CD4-positive, alpha-beta T cell (primary cell): ENCODE results near the gene MAPKAPK3. TPM values are rescaled to one million over a fixed set of nuclear protein-coding genes. Genes with fewer than 3 reads are reported as not detected.

ENCODE experiments used
- ATAC-seq: fragments of 200-7000 bp; cut with Tn5 transposase; one replicate; pipeline ENCODE4 v1.10.0; 2022; ENCODE audit warnings: mild to moderate bottlenecking; ENCODE audit not compliant: poor library complexity
- CTCF ChIA-PET: fragments of 350-600 bp; sonication (Branson Sonifier 250); formaldehyde crosslinking; loops from one replicate; lab custom pipeline; 2021; ENCODE audit warnings: antibody characterized with exemption, inconsistent platforms; lab: Charles Lee
- POLR2A ChIA-PET: fragments of 350-600 bp; sonication (Branson Sonifier 250); formaldehyde crosslinking; loops from one replicate; lab custom pipeline; 2021; ENCODE audit warnings: antibody characterized with exemption, inconsistent platforms; lab: Charles Lee
- DNase-seq, 14 experiments: peaks; one replicate each; pipeline ENCODE4 v3.0.0-alpha.2; 2013 to 2020; ENCODE audit warnings: mixed read lengths in 2 of 14
- H3K27ac ChIP-seq, 2 donors: one replicate each; pipeline versions ENCODE4 v1.5.1 to v1.7.0; 2013; ENCODE audit warnings: low read length in 2 of 2, low read depth in 1 of 2, mild to moderate bottlenecking in 1 of 2
- H3K27me3 ChIP-seq, 2 experiments: 1 replicate in 1 of 2; 2 replicates in 1 of 2; pipeline versions ENCODE4 v1.6.1 to v1.7.0; 2013; ENCODE audit warnings: low read length in 2 of 2, control low read depth in 1 of 2, mild to moderate bottlenecking in 1 of 2, moderate library complexity in 1 of 2; ENCODE audit not compliant: insufficient read depth in 2 of 2, control insufficient read depth in 1 of 2
- H3K36me3 ChIP-seq: one replicate; pipeline ENCODE4 v1.6.1; 2013; ENCODE audit warnings: low read length, control low read depth; ENCODE audit not compliant: insufficient read depth
- H3K4me1 ChIP-seq: one replicate; pipeline ENCODE4 v1.6.1; 2013; ENCODE audit warnings: low read length, control low read depth; ENCODE audit not compliant: insufficient read depth
- H3K4me3 ChIP-seq: one replicate; pipeline ENCODE4 v1.5.1; 2013; ENCODE audit warnings: mild to moderate bottlenecking, low read length, moderate library complexity
- H3K9me3 ChIP-seq, 2 experiments: 1 replicate in 1 of 2; 2 replicates in 1 of 2; pipeline versions ENCODE4 v1.6.1 to v1.7.0; 2013; ENCODE audit warnings: low read length in 2 of 2, mild to moderate bottlenecking in 2 of 2, control low read depth in 1 of 2, moderate library complexity in 1 of 2; ENCODE audit not compliant: control insufficient read depth in 1 of 2, insufficient read depth in 1 of 2
- H3K27ac Mint-ChIP-seq: one replicate; pipeline ENCODE4 v1.8.0; 2020; ENCODE audit warnings: mixed read lengths
- H3K27me3 Mint-ChIP-seq: one replicate; pipeline ENCODE4 v1.8.0; 2021; ENCODE audit warnings: mixed read lengths
- H3K36me3 Mint-ChIP-seq: one replicate; pipeline ENCODE4 v1.8.0; 2021; ENCODE audit warnings: low read depth, mixed read lengths
- H3K4me1 Mint-ChIP-seq: one replicate; pipeline ENCODE4 v1.8.0; 2021; ENCODE audit warnings: low read depth, mixed read lengths
- H3K4me3 Mint-ChIP-seq: one replicate; pipeline ENCODE4 v1.8.0; 2020; ENCODE audit warnings: mild to moderate bottlenecking, mixed read lengths
- H3K9me3 Mint-ChIP-seq: one replicate; pipeline ENCODE4 v1.8.0; 2020; ENCODE audit warnings: mixed read lengths
- CTCF ChIP-seq: fragments of 200-600 bp; IDR thresholded peaks from one replicate; pipeline ENCODE4 v1.8.0; 2022; ENCODE audit warnings: antibody characterized with exemption, mild to moderate bottlenecking
- intact Hi-C, 2 experiments: fragments of 100-400 bp; cut with DNase I in 1 of 2; cut with micrococcal nuclease in 1 of 2; formaldehyde crosslinking; loops; one replicate each; pipeline versions ENCODE4 v1.15.1 to v1.9.0; 2023 to 2025; cut with DNase I, micrococcal nuclease
- total RNA-seq, 174 experiments: library from RNA in 2 of 174; stranded (reverse) in 2 of 174; gene quantifications; one replicate each; pipeline ENCODE4 v1.2.3 and lab custom pipeline; 2021 to 2026

MAPKAPK3 gene
- total RNA-seq, 2 experiments from 2014 or later: 16.4 to 16.6 TPM

GRCh38 chr3:50603261-50604109, 13.5 kb upstream of the MAPKAPK3 start:
- peaks cover 49% of the 10 kb centered on the region for H3K36me3 Mint-ChIP-seq
- Histone ChIP-seq H3K27me3 (no peaks in the 10 kb centered on the region), H3K4me3 (no peak overlapping the region), H3K9me3 (no peaks in the 10 kb centered on the region), H3K27ac (peak overlapping the region; percentile 73 to 86), H3K36me3 (peaks cover 59% of the 10 kb centered on the region), H3K4me1 (peaks cover 100% of the 10 kb centered on the region)
- no peak for DNase-seq
- peaks cover 87% of the 10 kb centered on the region for H3K4me1 Mint-ChIP-seq
- H3K9me3 Mint-ChIP-seq: no peaks in the 10 kb centered on the region
- H3K27ac Mint-ChIP-seq: peak overlapping the region; percentile 93
- intact Hi-C loops: no loop called here
- no peak for ATAC-seq
- TF ChIP-seq CTCF: no peak
- POLR2A ChIA-PET: interaction anchor here (1.1 to 20.8 kb wide), 4 partner anchors 7 to 31 kb away, joined by 3 to 446 read pairs (median 61); partner anchors contain the start of genes C3orf18, CISH and HEMK1
- CTCF ChIA-PET: interaction anchor here (1.7 kb wide), 1 partner anchor 34 kb away, joined by 3 read pairs; the partner anchor contains the start of gene HEMK1
- peak overlapping the region; percentile 27 for H3K4me3 Mint-ChIP-seq
- H3K27me3 Mint-ChIP-seq: no peaks in the 10 kb centered on the region

GRCh38 chr3:50604110-50604621, 12.8 kb upstream of the MAPKAPK3 start:
- no peak overlapping the region for H3K4me3 ChIP-seq
- CTCF ChIA-PET: interaction anchor here (1.7 kb wide), 1 partner anchor 34 kb away, joined by 3 read pairs; the partner anchor contains the start of gene HEMK1
- TF ChIP-seq CTCF: no peak
- peaks cover 66% of the 10 kb centered on the region for H3K36me3 ChIP-seq
- H3K36me3 Mint-ChIP-seq: peaks cover 56% of the 10 kb centered on the region
- H3K4me1 Mint-ChIP-seq: peaks cover 94% of the 10 kb centered on the region
- peak overlapping the region; percentile 93 for H3K27ac Mint-ChIP-seq
- peak overlapping the region; percentile 27 for H3K4me3 Mint-ChIP-seq
- POLR2A ChIA-PET: interaction anchor here (1.1 to 20.8 kb wide), 4 partner anchors 12 to 32 kb away, joined by 3 to 446 read pairs (median 38); partner anchors contain the start of genes C3orf18 and HEMK1
- H3K9me3 ChIP-seq: no peaks in the 10 kb centered on the region
- ATAC-seq (no peak), DNase-seq (no peak)
- no peaks in the 10 kb centered on the region for H3K27me3 Mint-ChIP-seq
- peak overlapping the region; percentile 73 to 86 for H3K27ac ChIP-seq
- H3K4me1 ChIP-seq: peaks cover 100% of the 10 kb centered on the region
- no peaks in the 10 kb centered on the region for H3K9me3 Mint-ChIP-seq
- no peaks in the 10 kb centered on the region for H3K27me3 ChIP-seq
- intact Hi-C loops: no loop called here

DNA sequence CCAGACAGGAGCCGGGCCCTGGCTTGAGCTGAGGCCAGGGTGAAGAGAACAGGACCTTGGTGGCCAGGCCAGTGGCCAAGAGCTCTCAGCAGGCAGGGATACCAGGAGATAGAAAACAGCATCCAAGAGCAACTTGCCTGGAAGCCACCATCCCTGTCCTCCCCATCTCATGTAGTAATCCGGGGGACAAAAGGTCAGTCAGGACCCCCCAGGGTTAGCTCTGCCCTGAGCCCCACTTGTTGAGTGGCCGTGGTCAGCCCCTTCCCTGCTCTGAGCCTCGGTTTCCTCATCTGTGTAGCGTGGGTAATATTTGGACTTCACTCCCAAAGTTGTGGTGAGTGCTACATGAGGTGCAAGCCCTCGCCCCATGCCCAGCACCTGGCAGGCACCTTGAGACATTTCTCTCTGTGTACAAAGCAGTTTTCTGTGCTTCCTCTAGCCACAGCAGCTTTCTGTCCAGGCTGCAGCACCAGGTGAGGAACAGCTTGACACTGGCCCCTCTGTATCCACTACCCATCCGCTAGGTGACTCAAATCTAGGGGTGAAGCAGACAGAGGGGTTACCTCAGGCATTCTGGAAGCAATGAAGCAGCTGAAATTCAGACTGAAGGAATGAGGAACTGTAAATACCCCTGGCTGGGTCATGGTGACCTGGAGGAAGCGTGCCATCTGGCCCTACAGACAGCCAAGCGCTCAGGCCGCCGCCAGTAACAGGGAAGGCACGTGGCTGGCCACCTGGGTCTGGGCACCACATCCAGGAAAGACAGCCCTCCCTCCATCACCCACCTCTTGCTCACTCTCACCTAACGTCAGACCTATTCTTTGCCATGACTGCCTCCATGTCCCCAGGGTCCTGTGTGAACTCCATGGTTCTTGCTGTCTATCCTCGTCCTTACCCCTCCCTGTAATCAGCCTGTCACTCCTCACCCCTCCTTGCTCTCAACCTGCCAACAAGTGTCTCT, 12.0 kb upstream of the MAPKAPK3 start:
- no peaks in the 10 kb centered on the region for H3K9me3 ChIP-seq
- peak overlapping the region; percentile 27 for H3K4me3 Mint-ChIP-seq
- no peaks in the 10 kb centered on the region for H3K9me3 Mint-ChIP-seq
- peak overlapping the region; percentile 87 for H3K4me3 ChIP-seq
- H3K4me1 ChIP-seq: peaks cover 100% of the 10 kb centered on the region
- H3K4me1 Mint-ChIP-seq: peaks cover 99% of the 10 kb centered on the region
- no peaks in the 10 kb centered on the region for H3K27me3 Mint-ChIP-seq
- H3K36me3 ChIP-seq: peaks cover 71% of the 10 kb centered on the region
- no peak for TF ChIP-seq CTCF
- H3K27ac ChIP-seq: peak overlapping the region; percentile 73 to 86
- H3K27me3 ChIP-seq: no peaks in the 10 kb centered on the region
- intact Hi-C loops: no loop called here
- ATAC-seq (no peak), DNase-seq (peak in 1 of 14 experiments; percentile 40)
- H3K36me3 Mint-ChIP-seq: peaks cover 62% of the 10 kb centered on the region
- ChIA-PET POLR2A (interaction anchor here (2.7 to 20.8 kb wide), 2 partner anchors 13 to 32 kb away, joined by 14 to 446 read pairs; partner anchors contain the start of genes C3orf18 and HEMK1), CTCF (interaction anchor here (0.6 to 9.5 kb wide), 3 partner anchors 14 to 254 kb away, joined by 3 to 114 read pairs (median 4); partner anchors contain the start of gene HEMK1)
- peak overlapping the region; percentile 93 for H3K27ac Mint-ChIP-seq
